ENCODE data around the gene PITPNM1. TPM values are rescaled to one million over a fixed set of nuclear protein-coding genes. Genes with fewer than 3 reads are reported as not detected.
A peak's percentile ranks its signal among the peaks of the same experiment; 100 is the strongest.

Gene PITPNM1
- total RNA-seq, 1 donor from 2014 or later, result 54.1 TPM

DNA sequence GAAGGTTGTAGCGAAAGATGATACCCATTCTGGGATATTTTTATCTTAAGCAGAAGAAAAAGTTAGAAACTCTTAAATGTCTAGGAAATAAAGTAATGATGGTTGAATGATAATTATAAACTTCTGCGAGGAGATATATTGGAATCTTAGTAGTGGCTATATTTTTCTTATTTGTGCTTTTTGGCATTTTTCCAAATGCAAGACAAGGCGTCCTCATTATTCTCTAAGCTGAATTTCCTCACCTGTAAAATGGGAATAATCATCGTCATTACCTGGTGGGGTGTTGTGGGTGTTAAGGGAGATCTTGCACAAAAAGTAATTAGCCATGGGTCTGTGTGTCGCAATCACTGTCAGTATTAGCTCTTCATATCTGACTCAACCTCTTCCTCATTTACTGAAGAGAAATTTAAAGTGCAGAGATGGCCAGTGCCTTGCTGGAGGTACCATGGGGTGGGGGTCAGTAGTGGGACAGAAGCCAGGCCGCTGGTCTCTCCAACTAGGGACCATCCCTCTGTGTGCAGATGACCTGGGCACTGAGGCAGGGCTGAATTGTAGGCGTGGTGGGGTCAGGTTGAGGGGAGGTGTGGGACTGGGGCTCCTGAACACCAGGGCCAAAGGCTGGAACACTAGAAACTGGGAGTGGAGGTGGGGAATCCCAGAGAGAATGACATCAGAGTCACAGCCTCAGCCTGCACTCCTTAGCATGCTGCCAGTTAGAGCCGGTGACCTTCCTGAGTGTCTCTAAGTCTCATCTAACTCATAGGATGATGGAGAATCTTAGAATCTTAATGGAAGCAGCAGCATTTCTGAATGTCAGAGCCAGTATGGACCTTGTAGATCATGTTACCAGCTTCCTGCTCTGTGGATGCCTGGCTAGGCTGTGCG, 4.1 kb downstream of the PITPNM1 start:
- Histone ChIP-seq H3K4me3 (no peak overlapping the region), H3K36me3 (peaks cover 50% of the 10 kb centered on the region), H3K27ac (no peak overlapping the region), H3K27me3 (ENCODE audit: low read depth) (no peaks in the 10 kb centered on the region), H3K4me1 (peaks cover 18% of the 10 kb centered on the region), H3K9me3 (no peaks in the 10 kb centered on the region)
- TF ChIP-seq, protein P1, sequence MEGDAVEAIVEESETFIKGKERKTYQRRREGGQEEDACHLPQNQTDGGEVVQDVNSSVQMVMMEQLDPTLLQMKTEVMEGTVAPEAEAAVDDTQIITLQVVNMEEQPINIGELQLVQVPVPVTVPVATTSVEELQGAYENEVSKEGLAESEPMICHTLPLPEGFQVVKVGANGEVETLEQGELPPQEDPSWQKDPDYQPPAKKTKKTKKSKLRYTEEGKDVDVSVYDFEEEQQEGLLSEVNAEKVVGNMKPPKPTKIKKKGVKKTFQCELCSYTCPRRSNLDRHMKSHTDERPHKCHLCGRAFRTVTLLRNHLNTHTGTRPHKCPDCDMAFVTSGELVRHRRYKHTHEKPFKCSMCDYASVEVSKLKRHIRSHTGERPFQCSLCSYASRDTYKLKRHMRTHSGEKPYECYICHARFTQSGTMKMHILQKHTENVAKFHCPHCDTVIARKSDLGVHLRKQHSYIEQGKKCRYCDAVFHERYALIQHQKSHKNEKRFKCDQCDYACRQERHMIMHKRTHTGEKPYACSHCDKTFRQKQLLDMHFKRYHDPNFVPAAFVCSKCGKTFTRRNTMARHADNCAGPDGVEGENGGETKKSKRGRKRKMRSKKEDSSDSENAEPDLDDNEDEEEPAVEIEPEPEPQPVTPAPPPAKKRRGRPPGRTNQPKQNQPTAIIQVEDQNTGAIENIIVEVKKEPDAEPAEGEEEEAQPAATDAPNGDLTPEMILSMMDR (IDR thresholded peaks at IDR 0.05), result no peak
- intact Hi-C loops (cut with DNase I), result no loop called here
- ATAC-seq (no peak), DNase-seq (no peak)

DNA sequence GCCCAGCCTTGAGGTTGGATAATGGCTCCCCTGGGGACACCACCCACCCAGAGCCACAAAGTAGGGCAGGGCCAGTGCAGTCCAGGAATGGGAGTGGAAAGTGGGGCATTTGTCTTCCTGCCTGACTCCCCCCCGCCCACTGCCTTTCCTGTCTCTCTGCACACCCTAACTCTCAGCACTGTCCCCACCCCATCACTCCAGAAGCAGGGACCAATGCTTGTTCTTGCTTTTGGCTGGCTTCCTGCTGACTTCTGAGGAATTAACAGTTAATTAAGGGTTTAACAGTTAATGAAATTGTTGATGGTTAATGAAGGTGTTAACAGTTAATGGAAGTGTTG, 4.7 kb downstream of the PITPNM1 start:
- TF ChIP-seq, protein P1 (IDR thresholded peaks at IDR 0.05), result no peak
- ATAC-seq (no peak), DNase-seq (no peak)
- intact Hi-C loops (cut with DNase I), result no loop called here
- Histone ChIP-seq H3K36me3 (peaks cover 56% of the 10 kb centered on the region), H3K9me3 (no peaks in the 10 kb centered on the region), H3K27me3 (ENCODE audit: low read depth) (no peaks in the 10 kb centered on the region), H3K4me3 (no peak overlapping the region), H3K4me1 (peaks cover 12% of the 10 kb centered on the region), H3K27ac (no peak overlapping the region)

DNA sequence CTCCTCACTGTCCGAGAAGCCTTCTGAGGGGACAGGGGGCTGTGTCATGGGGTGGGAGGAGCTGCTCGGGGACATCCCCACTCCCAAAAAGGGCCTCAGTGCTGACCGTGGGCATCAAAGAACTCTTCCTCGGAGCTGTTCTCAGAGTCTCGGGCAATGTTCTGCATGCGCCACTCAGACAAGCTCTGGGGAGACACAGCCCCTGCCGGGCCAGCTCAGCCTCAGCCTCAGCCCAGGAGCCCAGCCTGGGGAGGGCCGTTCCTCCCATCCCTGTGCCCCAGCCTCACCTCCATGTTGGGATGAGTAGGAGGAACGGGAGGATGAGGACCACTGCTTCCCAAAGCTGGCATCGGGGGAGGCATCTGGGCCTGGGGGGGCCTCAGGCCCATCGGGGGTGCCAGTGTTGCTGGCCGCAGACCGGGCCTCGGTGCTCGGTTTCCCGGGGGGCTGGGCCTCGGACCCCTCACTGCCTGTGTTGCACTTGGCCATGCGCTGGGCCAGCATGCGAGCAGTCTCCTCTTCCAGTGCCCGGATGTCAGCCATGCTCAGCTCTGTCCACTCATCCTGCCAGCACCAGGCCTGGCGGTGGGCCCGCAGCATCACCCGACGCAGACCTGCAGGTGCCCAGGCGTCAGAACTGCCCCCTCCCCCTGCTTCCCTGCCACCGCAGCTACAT, 5.2 kb downstream of the PITPNM1 start:
- Histone ChIP-seq H3K36me3 (peaks cover 61% of the 10 kb centered on the region), H3K9me3 (no peaks in the 10 kb centered on the region), H3K4me1 (peaks cover 10% of the 10 kb centered on the region), H3K27me3 (ENCODE audit: low read depth) (no peaks in the 10 kb centered on the region), H3K4me3 (no peak overlapping the region), H3K27ac (no peak overlapping the region)
- ATAC-seq (no peak), DNase-seq (no peak)
- TF ChIP-seq, protein P1 (IDR thresholded peaks at IDR 0.05), result no peak
- intact Hi-C loops (cut with DNase I), result no loop called here

DNA sequence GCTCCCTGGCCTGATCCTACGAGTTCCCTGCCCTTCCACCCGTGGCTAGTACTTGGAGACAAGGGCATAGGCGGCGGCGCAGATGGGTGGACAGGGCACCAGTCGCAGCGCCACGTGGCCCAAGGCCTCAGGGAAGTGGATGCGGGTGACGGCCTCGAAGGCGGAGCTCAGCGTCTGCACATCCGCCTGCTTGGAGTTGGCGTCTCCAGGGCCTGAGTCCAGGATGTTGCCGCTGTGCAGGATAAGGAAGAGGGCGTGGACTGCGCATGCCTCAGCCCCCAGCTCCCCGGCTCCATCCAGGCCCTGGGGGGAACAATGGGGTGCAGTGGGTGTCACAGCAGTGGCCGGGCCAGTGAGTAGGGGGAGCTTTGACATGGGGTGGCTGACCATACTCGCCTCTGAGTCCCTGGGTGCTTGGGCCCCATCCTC, 6.6 kb downstream of the PITPNM1 start:
- Histone ChIP-seq H3K4me3 (no peak overlapping the region), H3K27me3 (ENCODE audit: low read depth) (no peaks in the 10 kb centered on the region), H3K4me1 (peaks cover 5% of the 10 kb centered on the region), H3K9me3 (no peaks in the 10 kb centered on the region), H3K36me3 (peaks cover 73% of the 10 kb centered on the region), H3K27ac (no peak overlapping the region)
- TF ChIP-seq, protein P1 (IDR thresholded peaks at IDR 0.05), result no peak
- peak in 1 of 2 donors; percentile 2 for ATAC-seq
- intact Hi-C loops (cut with DNase I), result no loop called here
- no peak for DNase-seq

DNA sequence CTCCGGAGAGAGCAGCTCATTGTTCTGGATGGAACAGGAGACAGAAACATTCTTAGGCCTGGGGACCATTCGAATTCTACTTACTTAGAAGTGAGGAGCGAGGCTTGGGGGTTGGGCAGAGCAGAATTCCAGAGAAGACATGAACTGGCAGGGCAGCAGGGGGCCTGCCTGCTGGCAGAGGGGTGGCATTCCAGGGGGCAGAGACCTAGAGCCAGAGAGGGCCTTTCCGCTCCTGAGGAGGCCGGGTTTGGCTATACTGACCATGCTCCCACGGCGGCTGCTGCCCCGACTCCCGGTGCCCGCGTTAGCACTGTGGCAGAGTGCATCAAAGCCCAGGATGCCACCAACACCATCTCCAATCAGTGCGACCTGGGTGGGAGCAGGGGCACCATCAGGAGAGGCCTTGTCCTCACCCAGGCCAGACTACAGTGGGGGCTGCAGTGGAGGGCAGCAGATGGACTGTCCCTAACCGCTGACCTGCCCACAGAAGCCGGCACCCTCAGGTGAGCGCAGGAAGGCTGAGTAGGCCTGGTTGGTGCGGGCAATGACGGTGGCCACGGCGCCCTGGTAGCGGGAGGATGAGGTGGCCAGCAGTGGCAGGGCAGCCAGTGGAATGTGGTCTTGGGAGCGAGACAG, 7.4 kb downstream of the PITPNM1 start:
- H3K9me3 ChIP-seq, result no peaks in the 10 kb centered on the region
- no peak for ATAC-seq
- H3K27ac ChIP-seq, result no peak overlapping the region
- H3K4me3 ChIP-seq, result no peak overlapping the region
- peaks cover 81% of the 10 kb centered on the region for H3K36me3 ChIP-seq
- no peaks in the 10 kb centered on the region for H3K4me1 ChIP-seq
- TF ChIP-seq, protein P1 (IDR thresholded peaks at IDR 0.05), result no peak
- DNase-seq, result no peak
- intact Hi-C loops (cut with DNase I), result no loop called here
- H3K27me3 ChIP-seq (ENCODE audit: low read depth), result no peaks in the 10 kb centered on the region

Data from lower lobe of right lung (tissue), 2 donors.